NCI-H1092 treated with DMSO at 0.1 percent for 48 hours (cell line): ENCODE data around the gene GOLGA8N.
"Not testable (repeated sequence)": the region's sequence is repeated elsewhere in the genome, so short reads cannot be mapped to it uniquely, and the experiment has no call there.

Experiments
- DNase-seq: peaks from one replicate; lab custom pipeline; 2025; lab: John Stamatoyannopoulos, UW

The GOLGA8N gene

GRCh38 chr15:32593151-32593550, at the start of gene GOLGA8N:
GOLGA8N (plus strand) TSS chr15:32593456.
- not testable (repeated sequence) for DNase-seq

GRCh38 chr15:32543456-32543855, 49.8 kb upstream of the GOLGA8N start:
- not testable (repeated sequence) for DNase-seq

- DNase-seq = not testable (repeated sequence)
Measured at GRCh38 chr15:32545129-32545528, 48.1 kb upstream of the GOLGA8N start.

GRCh38 chr15:32554587-32554986, 38.7 kb upstream of the GOLGA8N start:
- not testable (repeated sequence) for DNase-seq

GRCh38 chr15:32562198-32562597, 31.1 kb upstream of the GOLGA8N start:
- not testable (repeated sequence) for DNase-seq

GRCh38 chr15:32568988-32569387, 24.3 kb upstream of the GOLGA8N start:
- DNase-seq = not testable (repeated sequence)

GRCh38 chr15:32578482-32578881, 14.8 kb upstream of the GOLGA8N start:
- not testable (repeated sequence) for DNase-seq

- not testable (repeated sequence) for DNase-seq
Measured at GRCh38 chr15:32585844-32586243, 7.4 kb upstream of the GOLGA8N start.

- DNase-seq = not testable (repeated sequence)
Measured at GRCh38 chr15:32609518-32609917, 16.3 kb downstream of the GOLGA8N start.

- DNase-seq = not testable (repeated sequence)
Measured at GRCh38 chr15:32610719-32611118, 17.5 kb downstream of the GOLGA8N start.

- DNase-seq = not testable (repeated sequence)
Measured at GRCh38 chr15:32614712-32615050, 21.4 kb downstream of the GOLGA8N start.

- DNase-seq = not testable (repeated sequence)
Measured at GRCh38 chr15:32615051-32615870, 22.0 kb downstream of the GOLGA8N start, which contains the start of gene ARHGAP11A. ARHGAP11A (plus strand) TSS chr15:32615504; CDS start chr15:32616212, 708 bp downstream.

- not testable (repeated sequence) for DNase-seq
Measured at GRCh38 chr15:32615871-32616426, 22.7 kb downstream of the GOLGA8N start.

- no peak for DNase-seq
Measured at GRCh38 chr15:32636410-32636809, 43.2 kb downstream of the GOLGA8N start.

- DNase-seq = no peak
Measured at GRCh38 chr15:32636908-32637567, 43.8 kb downstream of the GOLGA8N start.

- no peak for DNase-seq
Measured at GRCh38 chr15:32637704-32638103, 44.4 kb downstream of the GOLGA8N start.

GRCh38 chr15:32641517-32642059, 48.3 kb downstream of the GOLGA8N start, which contains the start of gene SCG5:
SCG5 (plus strand) TSS chr15:32641710; CDS start chr15:32643593, 1,883 bp downstream.
- DNase-seq = peak; percentile 93

GRCh38 chr15:32642667-32643435, 49.6 kb downstream of the GOLGA8N start:
- no peak for DNase-seq

- no peak for DNase-seq
Measured at GRCh38 chr15:32643907-32644445, 50.7 kb downstream of the GOLGA8N start.

GRCh38 chr15:32646291-32646690, 53.0 kb downstream of the GOLGA8N start:
- peak; percentile 74 for DNase-seq

- no peak for DNase-seq
Measured at GRCh38 chr15:32649342-32649741, 56.1 kb downstream of the GOLGA8N start.
